NCI-H146 treated with DMSO at 0.1 percent for 48 hours (cell line): ENCODE measurements around the gene NFIC.
"Not testable (repeated sequence)": the region's sequence is repeated elsewhere in the genome, so short reads cannot be mapped to it uniquely, and the experiment has no call there.

Experiments used
- DNase-seq: peaks from one replicate; lab custom pipeline; 2025; ENCODE audit not compliant: unreplicated experiment; lab: John Stamatoyannopoulos, UW

Gene NFIC

DNA sequence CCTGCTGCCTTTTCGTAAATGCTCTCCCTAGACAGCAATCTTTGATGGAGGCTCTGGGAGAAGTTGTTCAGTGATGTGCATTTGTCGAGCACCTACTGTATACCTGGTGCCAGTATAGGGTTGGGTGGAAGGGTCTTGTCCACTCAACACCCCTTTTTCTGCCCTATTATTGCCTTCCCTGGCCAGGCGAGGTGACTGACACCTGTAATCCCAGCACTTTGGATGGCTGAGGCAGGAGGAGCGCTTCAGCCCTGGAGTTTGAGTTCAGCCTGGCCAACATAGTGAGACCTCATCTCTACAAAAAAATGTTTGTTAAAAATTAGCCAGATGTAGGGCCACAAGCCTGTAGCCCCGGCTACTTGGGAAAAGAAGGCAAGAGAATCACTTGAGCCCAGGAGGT lies 49.3 kb downstream of the NFIC start:
- no peak for DNase-seq

DNA sequence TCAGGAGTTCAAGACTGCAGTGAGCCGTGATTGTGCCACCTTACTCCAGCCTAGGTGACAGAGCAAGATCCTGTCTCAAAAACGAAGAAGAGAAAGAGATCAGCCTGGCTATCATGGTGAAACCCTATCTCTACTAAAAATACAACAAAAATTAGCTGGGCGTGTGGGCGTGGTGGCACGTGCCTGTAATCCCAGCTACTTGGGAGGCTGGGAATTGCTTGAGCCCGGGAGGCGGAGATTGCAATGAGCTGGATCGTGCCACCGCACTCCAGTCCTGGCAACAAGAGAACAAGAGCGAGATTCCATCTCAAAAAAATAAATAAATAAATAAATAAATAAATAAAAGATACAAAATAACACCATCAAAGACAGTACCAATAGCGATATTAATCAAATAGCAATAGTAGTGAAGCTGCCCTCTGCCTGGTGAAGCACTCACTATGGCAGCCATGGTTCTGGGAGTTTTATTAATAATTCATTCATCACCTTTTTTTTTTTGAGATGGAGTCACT lies 53.9 kb downstream of the NFIC start:
- no peak for DNase-seq

DNA sequence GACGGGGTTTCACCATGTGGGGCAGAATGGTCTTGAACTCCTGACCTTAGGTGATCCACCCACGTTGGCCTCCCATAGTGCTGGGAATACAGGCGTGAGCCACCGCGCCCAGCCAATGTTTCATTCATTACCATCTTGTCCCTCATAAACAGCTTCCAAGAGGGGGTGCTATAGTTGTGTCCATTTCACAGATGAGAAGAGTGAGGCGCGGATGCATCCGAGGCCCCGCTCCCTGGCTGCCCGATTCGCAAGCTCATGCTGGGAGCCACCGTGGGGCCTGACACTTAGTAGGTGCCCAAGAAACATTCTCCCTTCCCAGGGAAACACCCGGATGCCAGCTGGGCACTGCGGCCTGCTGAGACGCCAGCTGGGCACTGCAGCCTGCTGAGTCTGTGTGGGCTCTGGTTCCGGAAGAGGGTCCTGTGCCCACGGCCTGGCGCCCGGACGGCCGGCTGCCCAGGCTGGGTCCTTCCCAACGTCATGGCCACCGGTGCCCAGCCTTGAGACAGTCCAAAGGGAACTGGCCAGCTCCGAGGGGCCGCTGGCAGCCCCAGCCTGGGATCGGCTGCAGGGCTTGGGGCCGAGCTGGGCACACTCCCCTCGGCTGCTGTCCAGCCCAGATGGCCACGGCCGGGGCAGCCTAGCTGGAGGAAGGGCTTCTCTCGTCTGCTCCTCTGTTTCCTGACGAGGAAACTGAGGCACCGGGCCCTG lies 54.7 kb downstream of the NFIC start:
- no peak for DNase-seq

DNA sequence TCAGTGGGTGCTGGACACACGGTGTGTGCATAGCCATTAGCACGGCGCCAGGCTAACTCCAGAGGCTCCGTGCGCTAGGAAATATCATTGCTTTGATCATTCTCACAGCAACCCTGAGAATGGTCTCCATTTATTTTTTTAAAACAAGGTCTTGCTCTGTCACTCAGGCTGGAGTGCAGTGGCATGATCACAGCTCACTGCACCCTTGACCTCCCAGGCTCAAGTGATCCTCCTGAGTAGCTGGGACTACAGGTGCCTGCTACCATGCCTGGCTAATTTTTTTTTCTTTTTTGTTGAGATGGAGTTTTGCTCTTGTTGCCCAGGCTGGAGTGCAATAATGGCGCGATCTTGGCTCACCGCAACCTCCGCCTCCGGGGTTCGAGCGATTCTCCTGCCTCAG lies 55.3 kb downstream of the NFIC start:
- DNase-seq, result not testable (repeated sequence)

DNA sequence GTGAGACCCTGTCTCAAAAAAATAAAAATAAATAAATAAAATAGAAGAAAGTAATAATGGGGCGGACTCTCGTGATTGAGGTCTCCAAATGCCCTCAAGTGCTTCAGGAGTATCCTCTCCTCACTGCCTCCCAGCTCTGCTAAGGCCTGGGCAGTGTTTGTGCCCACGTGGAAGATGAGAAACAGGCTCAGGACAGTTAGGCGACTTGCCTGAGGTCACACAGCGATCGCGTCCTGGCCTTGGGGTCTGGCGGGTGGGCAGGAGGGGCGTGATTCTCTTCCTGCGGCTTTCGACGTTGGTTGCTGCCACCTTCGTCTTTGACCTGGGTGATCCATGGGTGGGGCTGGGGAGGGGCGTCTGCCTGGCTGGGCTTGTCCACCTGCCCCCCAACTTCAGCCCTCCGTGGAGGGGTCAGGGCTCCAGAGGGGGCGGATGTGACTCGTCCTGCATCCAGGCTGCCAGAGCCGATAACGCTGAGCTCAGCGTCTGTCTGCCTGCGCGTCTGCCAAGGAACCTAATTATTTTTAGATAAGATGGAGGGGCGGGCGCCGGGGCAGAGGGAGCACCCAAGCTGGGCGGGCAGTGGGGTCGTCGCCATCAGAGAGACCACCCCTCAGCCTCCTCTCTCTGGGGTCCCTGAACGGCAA lies 56.9 kb downstream of the NFIC start:
- no peak for DNase-seq

DNA sequence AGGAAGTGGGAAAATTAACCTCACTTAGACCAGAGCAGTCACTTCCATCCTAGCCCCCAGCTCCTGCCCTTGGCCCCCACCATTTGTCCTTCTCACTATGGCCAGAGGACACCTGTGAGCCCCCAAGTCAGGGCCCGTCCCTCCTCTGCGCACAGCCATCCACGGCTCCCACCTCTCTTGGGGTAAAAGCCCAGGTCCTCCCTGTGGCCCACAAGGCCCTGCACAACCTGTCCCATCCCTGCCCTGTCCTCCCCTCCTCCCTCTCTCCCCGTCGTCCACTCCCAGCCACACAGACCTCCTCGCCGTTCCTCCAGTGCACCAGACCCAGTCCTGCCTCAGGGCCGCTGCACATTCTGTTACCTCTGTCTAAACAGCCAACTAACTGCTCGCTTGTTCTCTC lies 60.0 kb downstream of the NFIC start:
- no peak for DNase-seq

DNA sequence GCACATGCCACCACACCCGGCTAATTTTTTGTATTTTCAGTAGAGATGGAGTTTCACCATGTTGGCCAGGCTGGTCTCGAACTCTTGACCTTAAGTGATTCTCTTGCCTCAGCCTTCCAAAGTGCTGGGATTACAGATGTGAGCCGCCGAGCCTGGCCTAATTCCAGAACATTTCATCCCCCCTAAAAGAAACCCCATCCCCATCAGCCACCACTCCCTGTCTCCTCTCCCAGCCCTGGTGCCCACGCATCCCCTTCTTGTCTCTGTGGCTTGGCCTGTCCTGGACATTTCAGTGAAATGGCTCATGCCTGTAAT lies 63.9 kb downstream of the NFIC start:
- DNase-seq, result not testable (repeated sequence)

DNA sequence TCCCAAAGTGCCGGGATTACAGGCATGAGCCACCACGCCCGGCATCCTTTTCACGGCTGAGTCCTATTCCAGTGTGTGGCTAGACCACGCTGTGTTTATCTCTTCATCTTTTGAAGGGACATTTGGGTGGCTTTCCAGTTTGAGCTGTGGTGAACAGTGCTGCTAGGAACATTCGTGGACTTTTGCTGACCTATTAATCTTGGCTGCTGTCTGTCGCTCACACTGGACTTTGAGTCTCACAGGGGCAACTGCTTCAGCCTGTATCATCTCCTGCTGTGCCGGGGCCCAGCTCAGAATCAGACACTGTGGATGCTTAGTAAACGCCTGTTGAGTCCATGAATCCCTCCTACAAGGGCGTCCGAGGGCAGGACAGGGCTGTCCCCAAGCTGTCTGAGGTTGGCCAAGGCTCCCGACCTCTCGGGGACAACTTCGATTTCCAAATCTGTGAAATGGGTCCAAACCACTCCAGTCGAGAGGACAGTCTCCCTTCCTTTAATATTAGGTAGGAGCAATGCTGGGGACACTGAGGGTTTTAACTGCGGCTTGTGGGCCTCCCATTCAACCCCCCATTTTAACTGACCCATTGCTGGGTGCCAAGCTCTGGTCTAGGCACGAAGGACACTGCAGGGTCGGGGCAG lies 65.5 kb downstream of the NFIC start:
- DNase-seq, result no peak

DNA sequence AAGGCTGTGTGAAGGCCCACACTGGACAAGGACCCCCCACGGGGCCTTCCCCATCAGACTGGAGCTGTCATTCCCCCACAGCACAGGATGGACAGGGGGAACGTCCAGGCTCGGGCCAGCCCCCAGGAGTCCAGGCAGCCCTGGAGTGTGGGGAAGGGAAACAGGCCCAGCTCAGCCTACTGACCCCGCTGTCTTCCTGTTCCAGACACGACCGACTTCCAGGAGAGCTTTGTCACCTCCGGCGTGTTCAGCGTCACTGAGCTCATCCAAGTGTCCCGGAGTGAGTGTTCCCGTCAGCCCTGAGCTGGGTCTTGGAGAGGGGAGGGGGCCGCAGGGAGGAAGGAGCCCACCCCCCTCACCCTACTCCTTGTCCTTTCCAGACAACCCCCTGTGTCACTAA lies 66.9 kb downstream of the NFIC start:
- DNase-seq, result no peak

DNA sequence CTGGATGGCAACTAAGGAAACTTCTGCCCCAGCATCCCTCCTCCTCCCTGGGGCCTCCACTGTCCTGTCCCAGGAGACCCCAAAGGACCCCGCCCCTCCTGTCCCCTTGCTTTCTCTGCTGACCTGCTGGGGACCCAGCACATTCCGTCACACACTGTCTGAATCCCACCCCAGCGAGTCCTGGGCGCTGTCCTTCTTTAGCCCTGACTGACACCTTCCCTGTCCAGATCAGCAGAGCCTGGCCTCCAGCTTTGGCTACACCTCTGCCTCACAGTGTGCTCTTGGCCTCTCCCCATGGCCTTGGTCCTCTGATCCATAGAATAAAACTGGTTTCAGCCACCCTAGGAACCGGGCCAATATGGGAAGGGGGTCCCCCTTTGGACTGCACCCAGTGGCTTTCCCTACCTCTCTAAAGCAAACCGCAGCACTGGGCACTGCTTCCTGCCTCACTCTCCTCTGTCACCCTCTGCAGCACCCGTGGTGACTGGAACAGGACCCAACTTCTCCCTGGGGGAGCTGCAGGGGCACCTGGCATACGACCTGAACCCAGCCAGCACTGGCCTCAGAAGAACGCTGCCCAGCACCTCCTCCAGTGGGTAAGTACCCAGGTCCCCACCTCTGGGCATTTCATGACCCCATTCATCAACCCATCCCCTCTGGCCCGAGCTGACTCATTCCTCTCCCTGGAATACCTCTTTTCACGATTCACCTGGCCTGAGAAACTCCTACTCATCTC lies 67.6 kb downstream of the NFIC start:
- no peak for DNase-seq

DNA sequence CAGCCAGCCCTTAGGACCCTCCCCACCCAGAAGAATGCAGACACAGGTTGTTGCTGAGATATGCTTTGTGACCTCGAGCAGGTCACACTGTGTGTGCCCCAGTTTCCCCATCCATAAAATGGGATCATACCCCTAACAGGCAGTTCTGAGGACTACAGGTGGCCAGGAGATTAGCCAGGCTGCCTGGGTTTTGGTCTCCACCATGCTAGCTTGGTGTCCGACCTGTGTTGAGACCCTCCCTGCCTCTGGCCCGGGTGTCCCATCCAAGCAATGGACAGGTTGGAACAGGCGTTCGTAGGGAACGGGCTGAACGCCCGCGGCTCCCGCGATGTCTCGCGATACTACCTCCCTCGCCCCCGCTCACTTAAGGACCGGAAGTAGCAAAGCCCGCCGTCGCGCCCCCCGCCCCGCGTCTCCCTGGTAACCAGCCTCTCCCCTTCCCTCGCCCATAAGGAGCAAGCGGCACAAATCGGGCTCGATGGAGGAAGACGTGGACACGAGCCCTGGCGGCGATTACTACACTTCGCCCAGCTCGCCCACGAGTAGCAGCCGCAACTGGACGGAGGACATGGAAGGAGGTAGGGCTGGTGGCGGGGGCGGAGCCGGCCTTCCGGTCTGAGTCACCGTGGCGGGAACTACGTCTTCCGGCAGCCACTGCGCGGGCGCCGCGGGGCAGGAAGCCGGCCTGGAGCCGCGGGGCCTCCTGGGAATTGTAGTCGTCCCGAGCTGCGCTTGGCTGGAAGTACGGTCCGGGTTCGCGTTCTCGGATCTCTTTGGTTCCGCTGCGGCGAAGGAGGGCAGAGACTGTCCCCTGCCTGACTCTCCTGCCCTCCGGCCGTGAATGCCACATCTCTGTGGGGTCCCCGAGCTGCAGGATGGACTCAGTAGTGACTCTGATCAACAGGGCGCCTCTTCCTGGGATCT lies 68.5 kb downstream of the NFIC start:
- peak; percentile 56 for DNase-seq

DNA sequence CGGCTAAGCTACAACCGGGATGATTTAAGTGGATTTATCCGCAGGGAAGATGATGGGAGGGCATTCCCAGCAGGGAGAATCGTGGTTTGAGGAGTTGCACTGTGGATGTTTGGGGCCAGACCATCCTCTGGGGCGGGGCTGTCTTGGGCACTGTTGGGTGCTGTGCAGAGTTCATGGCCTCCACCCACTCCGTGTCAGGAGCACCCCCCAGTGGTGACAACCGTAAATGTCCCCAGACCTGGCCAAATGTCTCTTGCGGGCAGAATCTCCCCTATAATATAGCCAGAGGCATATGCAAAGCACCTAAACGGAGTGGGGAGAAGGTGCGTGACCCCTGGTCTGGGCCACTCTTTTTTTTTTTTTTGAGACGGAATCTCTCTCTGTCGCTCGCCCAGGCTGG lies 73.7 kb downstream of the NFIC start:
- DNase-seq, result no peak

DNA sequence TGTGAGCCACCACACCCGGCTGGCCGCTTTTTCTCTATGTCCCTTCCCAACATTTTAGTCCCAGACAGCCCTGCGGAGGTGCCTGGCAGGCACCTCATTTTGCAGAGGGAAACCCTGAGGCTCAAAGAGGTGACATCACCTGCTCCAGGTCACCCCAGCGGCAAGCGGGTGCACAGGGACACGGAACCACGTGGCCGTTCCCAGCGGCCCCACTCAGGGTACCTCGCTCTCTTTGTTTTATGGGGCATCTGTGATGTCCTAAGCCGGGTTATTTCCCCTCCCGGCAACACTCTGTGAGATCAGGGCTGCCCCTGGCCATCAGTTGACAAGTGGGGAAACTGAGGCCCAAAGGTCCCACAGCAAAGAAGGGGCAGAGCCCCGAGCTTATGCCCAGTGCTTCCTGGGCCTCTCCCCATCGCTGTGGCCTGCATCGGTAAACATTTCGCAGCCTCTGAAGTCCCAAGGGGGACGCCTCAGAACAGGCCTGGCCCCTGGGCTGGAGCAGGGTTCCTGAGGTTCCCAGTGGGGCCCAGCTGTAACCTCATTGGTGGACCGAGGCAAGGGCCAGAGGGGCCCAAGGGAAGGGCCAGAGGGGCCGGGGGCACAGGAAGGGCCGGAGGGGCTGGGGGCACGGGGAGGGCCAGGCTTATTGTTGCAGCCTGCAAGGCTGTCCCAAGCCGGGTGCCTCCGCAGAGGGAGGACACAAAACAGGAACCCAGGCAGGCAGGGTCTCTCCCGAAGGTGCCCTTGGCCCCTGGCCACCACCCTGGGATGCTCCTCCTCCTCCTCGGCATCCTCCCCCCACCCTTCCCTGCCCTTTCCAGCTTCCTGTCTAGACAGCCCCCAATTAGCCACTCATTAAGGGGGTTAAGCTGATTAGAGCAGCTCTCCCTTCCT lies 75.0 kb downstream of the NFIC start:
- DNase-seq, result no peak

DNA sequence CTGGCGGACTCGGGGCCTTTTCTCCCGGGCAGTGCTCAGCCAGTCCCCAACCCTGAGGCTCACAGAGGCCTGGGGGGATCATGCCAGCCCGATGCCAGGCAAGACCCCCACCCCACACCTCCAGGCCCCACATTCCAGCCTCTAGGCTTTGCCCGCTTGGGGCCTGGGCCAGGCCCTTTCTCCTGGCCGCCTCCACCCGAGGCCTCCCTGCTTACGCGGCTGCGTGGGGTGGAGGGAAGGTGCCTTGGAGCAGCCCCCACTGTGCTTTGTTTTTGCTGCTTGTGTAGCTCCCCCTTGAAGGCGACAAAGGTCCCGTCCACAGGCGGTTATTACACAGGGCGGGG lies 75.6 kb downstream of the NFIC start:
- no peak for DNase-seq

DNA sequence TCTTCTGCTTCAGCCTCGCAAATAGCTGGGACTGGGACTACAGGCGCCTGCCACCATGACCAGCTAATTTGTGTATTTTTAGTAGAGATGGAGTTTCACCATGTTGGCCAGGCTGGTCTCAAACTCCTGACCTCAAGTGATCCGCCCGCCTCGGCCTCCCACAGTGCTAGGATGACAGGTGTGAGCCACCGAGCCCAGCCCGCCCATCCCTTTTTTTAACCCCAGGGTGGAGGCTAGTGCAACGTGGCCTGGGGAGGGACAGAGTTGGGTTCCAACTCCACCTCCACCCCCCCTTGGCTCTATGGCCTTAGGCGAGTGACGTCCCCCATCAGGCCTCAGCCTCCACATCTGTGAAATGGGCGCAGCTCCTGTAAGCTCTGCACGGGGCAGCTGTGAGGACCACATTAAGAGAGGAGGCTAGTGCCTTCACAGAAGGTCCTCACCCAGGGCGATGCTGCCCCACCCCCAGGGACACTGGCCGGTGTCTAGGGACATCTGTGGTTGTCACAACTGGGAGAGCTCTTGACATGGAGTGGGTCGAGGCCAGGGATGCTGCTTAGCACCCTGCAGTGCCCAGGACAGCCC lies 76.2 kb downstream of the NFIC start:
- DNase-seq, result no peak

DNA sequence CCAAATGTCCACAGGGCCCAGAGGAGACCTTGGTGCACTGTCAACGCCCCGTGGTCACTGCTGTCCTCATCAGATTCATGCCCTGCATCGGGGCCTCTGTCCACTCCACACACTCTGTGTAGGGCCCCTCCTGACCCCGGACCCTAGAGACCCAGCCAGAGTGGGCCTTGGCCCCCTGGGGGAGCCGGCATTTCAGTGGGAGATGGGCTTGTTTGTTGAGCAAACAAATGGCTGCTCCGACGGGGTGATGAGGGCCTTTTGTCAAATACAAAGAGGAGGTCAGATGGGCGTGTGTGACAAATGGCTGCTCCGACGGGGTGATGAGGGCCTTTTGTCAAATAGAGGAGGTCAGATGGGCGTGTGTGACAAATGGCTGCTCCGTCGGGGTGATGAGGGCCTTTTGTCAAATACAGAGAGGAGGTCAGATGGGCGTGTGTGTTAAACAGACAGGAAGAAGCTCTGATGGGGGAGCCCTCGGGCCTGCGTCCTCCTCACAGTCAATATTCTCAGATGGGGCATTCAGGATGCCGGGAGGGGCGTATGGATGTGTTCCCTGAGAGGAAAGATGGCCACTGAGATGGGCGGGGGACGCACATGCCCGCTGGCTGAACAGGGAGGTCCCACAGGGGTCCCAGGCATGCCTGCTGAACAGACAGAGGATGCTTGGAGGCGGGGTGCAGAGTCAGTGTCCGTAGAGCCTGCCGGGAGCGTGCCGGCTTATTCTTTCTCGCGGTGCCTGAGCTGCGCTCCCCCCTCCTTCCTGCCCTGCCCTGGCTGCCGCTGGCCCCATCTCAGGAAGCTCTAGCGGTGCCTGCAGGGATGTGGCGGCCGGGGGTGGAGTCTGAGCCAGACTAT lies 77.7 kb downstream of the NFIC start:
- peak; percentile 73 for DNase-seq

DNA sequence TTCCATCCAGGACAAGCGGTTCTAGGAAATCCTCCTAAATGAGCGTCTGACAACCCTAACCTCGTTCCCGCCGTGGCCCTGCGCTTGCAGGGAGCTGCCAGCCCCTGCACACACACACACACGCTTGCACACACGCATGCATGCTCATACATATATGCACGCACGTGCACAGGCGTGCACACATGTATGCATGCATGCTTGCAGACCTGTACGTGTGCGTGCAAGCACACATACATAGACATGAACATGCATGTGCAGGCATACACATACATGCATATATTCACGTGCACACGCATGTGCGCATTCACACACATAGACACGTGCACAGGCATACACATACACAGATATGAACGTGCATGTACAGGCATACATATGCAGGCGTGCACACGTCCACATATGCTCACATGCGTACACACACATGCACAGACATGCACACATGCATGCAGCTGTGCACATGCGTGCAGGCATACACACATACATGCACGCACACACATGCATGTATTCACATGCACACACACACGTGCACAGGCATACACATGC lies 78.4 kb downstream of the NFIC start:
- DNase-seq, result no peak

DNA sequence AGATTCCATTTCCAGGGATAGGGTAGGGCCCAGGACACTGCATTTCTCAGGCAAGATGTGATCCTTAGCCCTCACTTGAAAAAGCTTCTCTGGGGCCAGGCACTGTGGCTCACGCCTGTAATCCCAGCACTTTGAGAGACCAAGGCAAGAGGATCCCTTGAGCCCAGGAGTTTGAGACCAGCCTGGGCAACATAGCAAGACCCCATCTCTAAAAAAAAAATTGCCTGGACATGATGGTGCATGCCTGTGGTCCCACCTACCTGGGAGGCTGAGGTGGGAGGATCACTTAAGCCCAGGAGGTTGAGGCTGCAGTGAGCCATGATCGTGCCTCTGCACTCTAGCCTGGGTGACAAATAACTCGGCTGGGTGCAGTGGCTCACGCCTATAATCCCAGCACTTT lies 80.3 kb downstream of the NFIC start:
- DNase-seq, result not testable (repeated sequence)
